Germinal center (tissue), 1 donor: ENCODE results near the gene SHMT2.
A peak's percentile ranks its signal among the peaks of the same experiment; 100 is the strongest.
"Not testable (repeated sequence)": the region's sequence is repeated elsewhere in the genome, so short reads cannot be mapped to it uniquely, and the experiment has no call there.

Experiments
- DNase-seq: peaks from one replicate; pipeline ENCODE4 v3.0.0; 2012; ENCODE audit warnings: mixed read lengths, low spot score

SHMT2 gene

GRCh38 chr12:57266681-57267080 lies 37.2 kb downstream of the SHMT2 start:
- DNase-seq: no peak

GRCh38 chr12:57268264-57268663 lies 38.8 kb downstream of the SHMT2 start:
- no peak for DNase-seq

- DNase-seq: no peak
These were observed 41.5 kb downstream of the SHMT2 start for GRCh38 chr12:57270966-57271470.

GRCh38 chr12:57272337-57273151 lies 43.0 kb downstream of the SHMT2 start:
- no peak for DNase-seq

- no peak for DNase-seq
These were observed 44.0 kb downstream of the SHMT2 start for GRCh38 chr12:57273516-57273915.

GRCh38 chr12:57276233-57276632 lies 46.7 kb downstream of the SHMT2 start:
- not testable (repeated sequence) for DNase-seq

- no peak for DNase-seq
These were observed 47.5 kb downstream of the SHMT2 start for GRCh38 chr12:57276935-57277563.

- no peak for DNase-seq
These were observed 49.2 kb downstream of the SHMT2 start for GRCh38 chr12:57278465-57279381.

- DNase-seq: peak; percentile 70
These were observed 50.9 kb downstream of the SHMT2 start for GRCh38 chr12:57280211-57281062.

- DNase-seq: not testable (repeated sequence)
These were observed 52.6 kb downstream of the SHMT2 start for GRCh38 chr12:57282073-57282472.
